ENCODE data around the gene CIT.

The CIT gene

GRCh38 chr12:119649202-119649808 lies 227.8 kb downstream of the CIT start:
- peaks cover 0 to 9% of the 10 kb centered on the region in 2 donors for H3K9me3 ChIP-seq (ENCODE audit: control insufficient read depth in 1 of 2, low read length in 2 of 2)
- H3K9ac ChIP-seq (ENCODE audit: low read depth in 1 of 2, low read length in 2 of 2), result no peak overlapping the region
- H3K36me3 ChIP-seq (ENCODE audit: control insufficient read depth in 1 of 2, insufficient read depth in 2 of 2, low read length in 2 of 2), result no peaks in the 10 kb centered on the region
- no peak overlapping the region for H3K27ac ChIP-seq (ENCODE audit: low read depth, low read length)
- H3K4me1 ChIP-seq (ENCODE audit: control insufficient read depth in 1 of 2, insufficient read depth in 2 of 2, low read length in 2 of 2), result no peaks in the 10 kb centered on the region
- no peak overlapping the region for H3K4me3 ChIP-seq (ENCODE audit: low read depth in 1 of 2, low read length in 2 of 2)
- no peaks in the 10 kb centered on the region for H3K27me3 ChIP-seq (ENCODE audit: control insufficient read depth in 1 of 2, insufficient read depth in 2 of 2, low read length in 2 of 2)

- no peak overlapping the region for H3K27ac ChIP-seq (ENCODE audit: low read depth, low read length)
- H3K4me3 ChIP-seq (ENCODE audit: low read depth in 1 of 2, low read length in 2 of 2), result no peak overlapping the region
- H3K27me3 ChIP-seq (ENCODE audit: control insufficient read depth in 1 of 2, insufficient read depth in 2 of 2, low read length in 2 of 2), result no peaks in the 10 kb centered on the region
- no peak overlapping the region for H3K9ac ChIP-seq (ENCODE audit: low read depth in 1 of 2, low read length in 2 of 2)
- H3K36me3 ChIP-seq (ENCODE audit: control insufficient read depth in 1 of 2, insufficient read depth in 2 of 2, low read length in 2 of 2), result no peaks in the 10 kb centered on the region
- H3K9me3 ChIP-seq (ENCODE audit: control insufficient read depth in 1 of 2, low read length in 2 of 2), result no peaks in the 10 kb centered on the region
- no peaks in the 10 kb centered on the region for H3K4me1 ChIP-seq (ENCODE audit: control insufficient read depth in 1 of 2, insufficient read depth in 2 of 2, low read length in 2 of 2)
Observed at GRCh38 chr12:119645535-119646059, 231.5 kb downstream of the CIT start.

DNA sequence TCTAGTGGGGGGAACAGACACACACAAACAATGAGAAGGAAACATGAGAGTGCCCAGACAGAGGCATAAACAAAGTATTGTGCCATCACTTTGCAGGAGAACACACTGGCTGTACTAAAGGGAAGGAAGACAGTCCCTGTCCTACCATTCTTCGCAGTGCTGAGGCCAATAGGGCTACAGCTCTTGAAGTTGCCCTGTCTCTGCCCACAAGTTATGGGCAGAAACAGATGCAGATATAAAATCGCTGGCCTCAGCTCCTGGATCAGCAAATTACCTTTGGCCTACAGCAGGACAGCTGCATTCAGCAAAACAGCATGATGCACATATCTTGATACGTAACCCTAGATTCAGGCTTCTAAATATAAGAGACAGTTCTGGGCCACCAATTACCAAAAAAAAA lies 232.2 kb downstream of the CIT start:
- Histone ChIP-seq H3K9ac (ENCODE audit: low read depth in 1 of 2, low read length in 2 of 2) (no peak overlapping the region), H3K9me3 (ENCODE audit: control insufficient read depth in 1 of 2, low read length in 2 of 2) (no peaks in the 10 kb centered on the region), H3K4me1 (ENCODE audit: control insufficient read depth in 1 of 2, insufficient read depth in 2 of 2, low read length in 2 of 2) (no peaks in the 10 kb centered on the region), H3K4me3 (ENCODE audit: low read depth in 1 of 2, low read length in 2 of 2) (no peak overlapping the region), H3K36me3 (ENCODE audit: control insufficient read depth in 1 of 2, insufficient read depth in 2 of 2, low read length in 2 of 2) (no peaks in the 10 kb centered on the region), H3K27ac (ENCODE audit: low read depth, low read length) (no peak overlapping the region), H3K27me3 (ENCODE audit: control insufficient read depth in 1 of 2, insufficient read depth in 2 of 2, low read length in 2 of 2) (no peaks in the 10 kb centered on the region)

DNA sequence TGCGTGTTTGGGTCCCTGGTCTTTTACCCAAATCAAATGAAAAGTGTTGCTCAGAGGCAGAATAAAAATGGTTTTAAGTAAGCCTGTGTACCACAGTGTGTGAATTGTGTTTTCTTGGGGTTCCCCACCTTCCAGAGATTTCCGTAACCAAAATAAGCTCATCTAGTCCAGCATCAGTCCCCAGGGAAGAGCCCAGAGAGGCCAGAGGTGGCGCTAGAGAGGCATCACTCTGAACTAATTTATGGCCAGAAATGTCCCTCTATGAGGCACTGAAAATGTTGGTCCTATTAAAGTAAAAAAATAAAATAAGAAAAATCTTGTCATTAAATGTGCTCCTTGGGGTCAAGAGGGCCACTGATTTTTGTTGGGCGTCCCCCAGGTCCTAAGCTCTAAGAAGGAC lies 234.1 kb downstream of the CIT start:
- Histone ChIP-seq H3K9me3 (ENCODE audit: control insufficient read depth in 1 of 2, low read length in 2 of 2) (no peaks in the 10 kb centered on the region), H3K27me3 (ENCODE audit: control insufficient read depth in 1 of 2, insufficient read depth in 2 of 2, low read length in 2 of 2) (no peaks in the 10 kb centered on the region), H3K36me3 (ENCODE audit: control insufficient read depth in 1 of 2, insufficient read depth in 2 of 2, low read length in 2 of 2) (no peaks in the 10 kb centered on the region), H3K4me1 (ENCODE audit: control insufficient read depth in 1 of 2, insufficient read depth in 2 of 2, low read length in 2 of 2) (no peaks in the 10 kb centered on the region), H3K9ac (ENCODE audit: low read depth in 1 of 2, low read length in 2 of 2) (no peak overlapping the region), H3K4me3 (ENCODE audit: low read depth in 1 of 2, low read length in 2 of 2) (no peak overlapping the region), H3K27ac (ENCODE audit: low read depth, low read length) (no peak overlapping the region)
